SK-N-SH (cell line): ENCODE data around the gene OR7C2. TPM values are rescaled to one million over a fixed set of nuclear protein-coding genes. Genes with fewer than 3 reads are reported as not detected.

Experiments
- CTCF ChIA-PET: fragments of 300-600, 350-600 bp; formaldehyde crosslinking; extraction: SDS; loops from one replicate; lab custom pipeline; 2021; lab: Yijun Ruan, JAX
- POLR2A ChIA-PET: fragments of 350-600 bp; sonication (Branson Sonifier 250); formaldehyde crosslinking; extraction: SDS; loops from one replicate; lab custom pipeline; 2020; ENCODE audit warnings: antibody characterized with exemption, inconsistent platforms; lab: Yijun Ruan, JAX
- DNase-seq: peaks from one replicate; pipeline ENCODE4 v3.0.0; 2012
- H2AFZ ChIP-seq: fragments of 200-600 bp; sonication (generic); 2 replicates; pipeline ENCODE4 v1.8.1; 2016; ENCODE audit warnings: antibody characterized with exemption, mild to moderate bottlenecking, low read depth
- H3F3A ChIP-seq: fragments of 200-600 bp; sonication (generic); replicated peaks from 2 replicates; pipeline ENCODE3; 2016; ENCODE audit warnings: antibody characterized with exemption, mild to moderate bottlenecking; ENCODE audit not compliant: insufficient read depth
- H3K27ac ChIP-seq, 2 experiments: fragments of 200-500 bp in 1 of 2; fragments of 200-600 bp in 1 of 2; sonication (Bioruptor generic) in 1 of 2; sonication (generic), shearing (Covaris generic) in 1 of 2; 2 replicates each; pipeline versions ENCODE4 v1.5.1 to v1.6.1; 2014 to 2016; ENCODE audit warnings: low read depth in 2 of 2, inconsistent platforms in 1 of 2, low read length in 1 of 2, mild to moderate bottlenecking in 1 of 2, mixed read lengths in 1 of 2
- H3K27me3 ChIP-seq: fragments of 200-600 bp; sonication (generic), shearing (Covaris generic); 2 replicates; pipeline ENCODE4 v1.6.1; 2016; ENCODE audit warnings: mixed run types; ENCODE audit not compliant: insufficient read depth
- H3K36me3 ChIP-seq, 2 experiments: fragments of 200-500 bp in 1 of 2; fragments of 200-600 bp in 1 of 2; sonication (Bioruptor generic) in 1 of 2; sonication (generic) in 1 of 2; replicated peaks in 1 of 2; 2 replicates each; pipeline versions ENCODE3 to v1.5.1; 2014 to 2016; ENCODE audit warnings: low read length in 1 of 2, mild to moderate bottlenecking in 1 of 2; ENCODE audit not compliant: insufficient read depth in 2 of 2, control insufficient read depth in 1 of 2
- H3K4me1 ChIP-seq, 2 experiments: fragments of 200-500 bp in 1 of 2; fragments of 200-600 bp in 1 of 2; sonication (Bioruptor generic) in 1 of 2; sonication (generic), shearing (Covaris generic) in 1 of 2; 2 replicates each; pipeline versions ENCODE4 v1.5.1 to v1.6.1; 2014 to 2016; ENCODE audit warnings: low read depth in 1 of 2, low read length in 1 of 2, mixed run types in 1 of 2; ENCODE audit not compliant: insufficient read depth in 2 of 2, control insufficient read depth in 1 of 2
- H3K4me2 ChIP-seq: fragments of 200-600 bp; sonication (generic), shearing (Covaris generic); 2 replicates; pipeline ENCODE4 v1.6.1; 2017; ENCODE audit warnings: mixed run types
- H3K4me3 ChIP-seq, 2 experiments: fragments of 200-500 bp in 1 of 2; fragments of 200-600 bp in 1 of 2; sonication (Bioruptor generic) in 1 of 2; sonication (generic), shearing (Covaris generic) in 1 of 2; 2 replicates each; pipeline versions ENCODE4 v1.5.1 to v1.8.1; 2014 to 2016; ENCODE audit warnings: low read depth in 2 of 2, inconsistent platforms in 1 of 2, low read length in 1 of 2, mild to moderate bottlenecking in 1 of 2, mixed read lengths in 1 of 2, moderate library complexity in 1 of 2
- H3K79me2 ChIP-seq: fragments of 200-600 bp; sonication (generic); 2 replicates; pipeline ENCODE4 v1.8.1; 2017; ENCODE audit warnings: mild to moderate bottlenecking; ENCODE audit not compliant: insufficient read depth
- H3K9ac ChIP-seq: fragments of 200-600 bp; sonication (generic); 2 replicates; pipeline ENCODE4 v1.6.1; 2017; ENCODE audit warnings: mixed run types
- H3K9me2 ChIP-seq: fragments of 200-600 bp; sonication (generic); 2 replicates; pipeline ENCODE4 v1.6.1; 2017; ENCODE audit warnings: mixed run types
- H3K9me3 ChIP-seq: fragments of 200-600 bp; sonication (generic); 2 replicates; pipeline ENCODE4 v1.6.1; 2017; ENCODE audit warnings: mixed run types, mild to moderate bottlenecking, moderate library complexity
- H4K20me1 ChIP-seq: fragments of 200-600 bp; sonication (generic); 2 replicates; pipeline ENCODE4 v1.6.1; 2017; ENCODE audit warnings: mild to moderate bottlenecking, mixed run types; ENCODE audit not compliant: insufficient read depth
- CHD2 ChIP-seq: fragments of 150-350 bp; IDR thresholded peaks from 2 replicates; pipeline ENCODE4 v1.6.1; 2018; ENCODE audit warnings: low read length; ENCODE audit not compliant: partially characterized antibody
- CTCF ChIP-seq: fragments of 200-600 bp; sonication (generic); IDR thresholded peaks from 2 replicates; pipeline ENCODE4 v1.6.1; 2017; ENCODE audit warnings: antibody characterized with exemption, mild to moderate bottlenecking, moderate library complexity
- EP300 ChIP-seq, 2 experiments: IDR thresholded peaks; 2 replicates each; pipeline versions ENCODE4 v1.4.0 to v1.6.1; 2012; ENCODE audit warnings: borderline replicate concordance in 1 of 2, low read depth in 1 of 2, low read length in 1 of 2
- EZH2phosphoT487 ChIP-seq: fragments of 200-600 bp; sonication (generic); IDR thresholded peaks from 2 replicates; pipeline ENCODE4 v1.6.1; 2017; ENCODE audit warnings: low read depth, mixed run types, mild to moderate bottlenecking, antibody characterized with exemption, moderate library complexity, borderline replicate concordance
- FOSL2 ChIP-seq: IDR thresholded peaks from 2 replicates; pipeline ENCODE4 v1.4.0; 2012; ENCODE audit warnings: low read depth, mild to moderate bottlenecking, moderate library complexity, borderline replicate concordance
- FOXJ3 ChIP-seq: sonication (generic); formaldehyde crosslinking; IDR thresholded peaks from 2 replicates; pipeline ENCODE4 v1.5.1; 2020; ENCODE audit warnings: mild to moderate bottlenecking, missing genetic modification reagents
- FOXM1 ChIP-seq: IDR thresholded peaks from 2 replicates; pipeline ENCODE4 v1.4.0; 2012; ENCODE audit warnings: low read depth, mild to moderate bottlenecking
- GABPA ChIP-seq: IDR thresholded peaks from 2 replicates; pipeline ENCODE4 v1.4.0; 2012; ENCODE audit warnings: low read depth, mild to moderate bottlenecking
- GATA2 ChIP-seq: sonication (generic); formaldehyde crosslinking; IDR thresholded peaks from 2 replicates; pipeline ENCODE4 v1.5.0; 2020; ENCODE audit warnings: mild to moderate bottlenecking, missing genetic modification reagents
- MAX ChIP-seq: IDR thresholded peaks from 2 replicates; pipeline ENCODE4 v1.4.0; 2012; ENCODE audit warnings: low read depth
- MEF2A ChIP-seq: IDR thresholded peaks from 2 replicates; pipeline ENCODE4 v1.4.0; 2012; ENCODE audit warnings: low read depth, borderline replicate concordance
- RAD21 ChIP-seq: IDR thresholded peaks from 2 replicates; pipeline ENCODE4 v1.6.1; 2012; ENCODE audit warnings: mild to moderate bottlenecking, low read length
- RCOR1 ChIP-seq: fragments of 150-350 bp; IDR thresholded peaks from 2 replicates; pipeline ENCODE4 v1.6.1; 2017; ENCODE audit warnings: antibody characterized with exemption, low read length
- REST ChIP-seq: IDR thresholded peaks from 2 replicates; pipeline ENCODE4 v1.6.1; 2012; ENCODE audit warnings: mild to moderate bottlenecking, low read depth, low read length, moderate library complexity
- RFX5 ChIP-seq: IDR thresholded peaks from 2 replicates; pipeline ENCODE4 v1.6.1; 2012; ENCODE audit warnings: mild to moderate bottlenecking, improper control_type of control experiment, low read length
- SMC3 ChIP-seq: IDR thresholded peaks from 2 replicates; pipeline ENCODE4 v1.6.1; 2012; ENCODE audit warnings: low read depth, low read length, improper control_type of control experiment
- TAF1 ChIP-seq: IDR thresholded peaks from 2 replicates; pipeline ENCODE4 v1.6.1; 2012; ENCODE audit warnings: low read depth, mild to moderate bottlenecking, low read length, moderate library complexity, borderline replicate concordance
- TCF12 ChIP-seq: IDR thresholded peaks from 2 replicates; pipeline ENCODE4 v1.4.0; 2012
- TEAD4 ChIP-seq: IDR thresholded peaks from 2 replicates; pipeline ENCODE4 v1.4.0; 2012; ENCODE audit warnings: mild to moderate bottlenecking, borderline replicate concordance; ENCODE audit not compliant: insufficient read depth
- ZBTB33 ChIP-seq: IDR thresholded peaks from 2 replicates; pipeline ENCODE4 v1.4.0; 2012; ENCODE audit warnings: low read depth, borderline replicate concordance
- WGBS: methylation state at CpG from one replicate; pipeline ENCODE4 v1.1.6; 2017; ENCODE audit warnings: low lambda C conversion rate; 5-methylcytosine and 5-hydroxymethylcytosine counted together
- polyA plus RNA-seq, 3 experiments: library from polyadenylated mRNA; depleted of rRNA; stranded (reverse); fragments of >200 nt; gene quantifications; 2 replicates each; pipeline ENCODE4 v1.2.3, GENCODE V29; 2012

Gene OR7C2
- polyA plus RNA-seq, 1 of the 3 experiments (the other 2 are of a cell fraction), result not detected

GRCh38 chr19:14974488-14974887, 33.2 kb downstream of the OR7C2 start:
- Histone ChIP-seq H3K9ac (no peak overlapping the region), H3K27ac (no peak overlapping the region), H3F3A (no peaks in the 10 kb centered on the region), H3K4me2 (no peak overlapping the region), H3K4me3 (no peak overlapping the region), H3K36me3 (no peaks in the 10 kb centered on the region), H2AFZ (no peak overlapping the region), H3K27me3 (peaks cover 22% of the 10 kb centered on the region), H3K79me2 (no peaks in the 10 kb centered on the region), H3K9me3 (no peaks in the 10 kb centered on the region)
- 12% methylated on average over 4 of the region's 4 CpGs for WGBS
- DNase-seq, result no peak
- POLR2A ChIA-PET, result no interaction called here
- CTCF ChIA-PET, result no interaction called here
- no peak for TF ChIP-seq MEF2A
- no peak for TF ChIP-seq EZH2phosphoT487
- no peak for TF ChIP-seq GATA2
- TF ChIP-seq SMC3, result no peak
- no peak for TF ChIP-seq TEAD4
- TF ChIP-seq FOXJ3 (CRISPR knock-in tag), result no peak
- no peak for TF ChIP-seq FOSL2
- no peak for TF ChIP-seq TCF12
- no peak for TF ChIP-seq GABPA
- no peak for TF ChIP-seq CHD2
- TF ChIP-seq MAX, result no peak
- no peak for TF ChIP-seq CTCF
- no peak for TF ChIP-seq RFX5
- no peak for TF ChIP-seq RCOR1
- TF ChIP-seq REST, result no peak
- TF ChIP-seq TAF1, result no peak
- TF ChIP-seq FOXM1, result no peak
- TF ChIP-seq EP300 (IDR thresholded peaks at IDR 0.05; ENCODE audit: borderline replicate concordance in 1 of 2, low read depth in 1 of 2, low read length in 1 of 2), result no peak
- no peak for TF ChIP-seq RAD21
- no peak for TF ChIP-seq ZBTB33
- TF ChIP-seq, all 33 proteins: peak for 0
- Histone ChIP-seq H4K20me1 (no peaks in the 10 kb centered on the region), H3K9me2 (no peaks in the 10 kb centered on the region), H3K4me1 (no peaks in the 10 kb centered on the region)
